Ovary (tissue), 3 donors: ENCODE data around the gene SGMS1.

Source experiments
- CTCF ChIP-seq, 3 donors: fragments of 450-650 bp in 2 of 3; fragments of 200-600 bp in 1 of 3; IDR thresholded peaks; one replicate each; pipeline versions ENCODE4 v1.5.1 to v1.8.0; 2016 to 2022; ENCODE audit warnings: antibody characterized with exemption in 3 of 3, mild to moderate bottlenecking in 1 of 3
- POLR2A ChIP-seq: fragments of 450-650 bp; IDR thresholded peaks from one replicate; pipeline ENCODE4 v1.6.1; 2017; ENCODE audit warnings: antibody characterized with exemption, mild to moderate bottlenecking, moderate library complexity
- donor health status: DM: no; HTN: no; CAD: no.

- no peak for TF ChIP-seq CTCF (IDR thresholded peaks at IDR 0.05)
- TF ChIP-seq POLR2A = no peak
These were observed 67.3 kb downstream of the SGMS1 start for GRCh38 chr10:50556237-50557120.
